Neuronal stem cell (in vitro differentiated cells): ENCODE results near the gene ANLN.

Experiments
- DNase-seq: peaks from one replicate; pipeline ENCODE4 v3.0.0-alpha.2; 2013; ENCODE audit warnings: low spot score
- H2AFZ ChIP-seq: one replicate; pipeline ENCODE4 v1.6.1; 2013; ENCODE audit warnings: mild to moderate bottlenecking, low read length, inconsistent platforms
- H2AK5ac ChIP-seq: 2 replicates; pipeline ENCODE4 v1.6.1; 2013; ENCODE audit warnings: low read depth, mild to moderate bottlenecking, inconsistent platforms, low read length, moderate library complexity, mixed read lengths
- H2BK120ac ChIP-seq: 2 replicates; pipeline ENCODE4 v1.6.1; 2013; ENCODE audit warnings: low read depth, mild to moderate bottlenecking, inconsistent platforms, low read length, moderate library complexity, mixed read lengths
- H2BK12ac ChIP-seq: one replicate; pipeline ENCODE4 v1.6.1; 2013; ENCODE audit warnings: low read length, inconsistent platforms
- H2BK15ac ChIP-seq: 2 replicates; pipeline ENCODE4 v1.6.1; 2013; ENCODE audit warnings: mild to moderate bottlenecking, low read length, inconsistent platforms, mixed read lengths
- H2BK5ac ChIP-seq: one replicate; pipeline ENCODE4 v1.6.1; 2013; ENCODE audit warnings: inconsistent platforms, mild to moderate bottlenecking, low read length, moderate library complexity
- H3K14ac ChIP-seq: one replicate; pipeline ENCODE4 v1.6.1; 2013; ENCODE audit warnings: low read length, inconsistent platforms
- H3K18ac ChIP-seq: 2 replicates; pipeline ENCODE4 v1.6.1; 2013; ENCODE audit warnings: low read length, inconsistent platforms
- H3K23ac ChIP-seq: 2 replicates; pipeline ENCODE4 v1.6.1; 2013; ENCODE audit warnings: low read depth, mild to moderate bottlenecking, mixed read lengths, low read length, inconsistent platforms; ENCODE audit not compliant: poor library complexity
- H3K27ac ChIP-seq: replicated peaks from 3 replicates; pipeline ENCODE4 v1.5.1; 2013; ENCODE audit warnings: low read length, inconsistent platforms
- H3K27me3 ChIP-seq, 3 experiments: 2 replicates each; pipeline ENCODE4 v1.6.1; 2013; ENCODE audit warnings: low read length in 3 of 3, mild to moderate bottlenecking in 2 of 3, inconsistent platforms in 1 of 3, low read depth in 1 of 3, mixed read lengths in 1 of 3, moderate library complexity in 1 of 3; ENCODE audit not compliant: control insufficient read depth in 3 of 3, insufficient read depth in 3 of 3
- H3K36me3 ChIP-seq, 2 donors: replicated peaks in 1 of 2; 2 replicates each; pipeline ENCODE4 v1.6.1; 2013; ENCODE audit warnings: low read length in 2 of 2; ENCODE audit not compliant: control insufficient read depth in 2 of 2, insufficient read depth in 2 of 2
- H3K4ac ChIP-seq: 2 replicates; pipeline ENCODE4 v1.6.1; 2013; ENCODE audit warnings: inconsistent platforms, mild to moderate bottlenecking, low read length, moderate library complexity
- H3K4me1 ChIP-seq, 2 donors: 1 replicate in 1 of 2; 2 replicates in 1 of 2; pipeline ENCODE4 v1.6.1; 2013; ENCODE audit warnings: low read length in 2 of 2, low read depth in 1 of 2; ENCODE audit not compliant: control insufficient read depth in 2 of 2, insufficient read depth in 1 of 2
- H3K4me2 ChIP-seq: one replicate; pipeline ENCODE4 v1.6.1; 2013; ENCODE audit warnings: mild to moderate bottlenecking, low read length, inconsistent platforms; ENCODE audit not compliant: insufficient read depth, poor library complexity, severe bottlenecking
- H3K4me3 ChIP-seq, 2 donors: 2 replicates each; pipeline ENCODE4 v1.5.1; 2013; ENCODE audit warnings: low read length in 2 of 2, mild to moderate bottlenecking in 2 of 2, inconsistent platforms in 1 of 2, moderate library complexity in 1 of 2
- H3K79me1 ChIP-seq: one replicate; pipeline ENCODE4 v1.6.1; 2013; ENCODE audit warnings: low read depth, mild to moderate bottlenecking, inconsistent platforms, low read length, moderate library complexity
- H3K9ac ChIP-seq: one replicate; pipeline ENCODE4 v1.6.1; 2013; ENCODE audit warnings: mild to moderate bottlenecking, low read depth, low read length, inconsistent platforms; ENCODE audit not compliant: poor library complexity
- H3K9me3 ChIP-seq, 2 donors: replicated peaks in 1 of 2; 2 replicates each; pipeline versions ENCODE3 to v1.6.1; 2013; ENCODE audit warnings: low read length in 2 of 2, mild to moderate bottlenecking in 2 of 2, inconsistent platforms in 1 of 2, low read depth in 1 of 2, mixed read lengths in 1 of 2, moderate library complexity in 1 of 2; ENCODE audit not compliant: control insufficient read depth in 2 of 2, insufficient read depth in 1 of 2
- H4K8ac ChIP-seq: one replicate; pipeline ENCODE4 v1.6.1; 2013; ENCODE audit warnings: low read depth, mild to moderate bottlenecking, inconsistent platforms, low read length, moderate library complexity
- H4K91ac ChIP-seq: one replicate; pipeline ENCODE4 v1.6.1; 2013; ENCODE audit warnings: low read length, low read depth, mild to moderate bottlenecking, inconsistent platforms; ENCODE audit not compliant: poor library complexity
- WGBS, 2 donors: extraction: QIAGEN DNeasy Blood & Tissue Kit; methylation state at CpG; one replicate each; pipeline ENCODE4 v1.1.7; 2013; ENCODE audit warnings: missing lambda C conversion rate in 2 of 2, mixed read lengths in 1 of 2; ENCODE audit not compliant: insufficient read length in 2 of 2, insufficient replicate concordance in 1 of 2; ENCODE audit errors: extremely low coverage in 2 of 2; 5-methylcytosine and 5-hydroxymethylcytosine counted together

ANLN gene

GRCh38 chr7:36438211-36438610, 48.5 kb downstream of the ANLN start:
- Histone ChIP-seq H3K14ac (no peak overlapping the region), H4K8ac (no peak overlapping the region), H2BK15ac (no peak overlapping the region), H3K9ac (no peak overlapping the region), H3K4ac (no peak overlapping the region), H2AK5ac (no peak overlapping the region), H3K4me3 (no peak overlapping the region), H3K36me3 (peaks cover 13 to 93% of the 10 kb centered on the region in 2 donors), H3K4me1 (peaks cover 0 to 2% of the 10 kb centered on the region in 2 donors), H3K27me3 (no peaks in the 10 kb centered on the region), H4K91ac (no peak overlapping the region), H3K79me1 (no peaks in the 10 kb centered on the region), H3K18ac (no peak overlapping the region), H2BK120ac (no peak overlapping the region), H2AFZ (no peak overlapping the region), H3K27ac (no peak overlapping the region), H2BK12ac (no peak overlapping the region), H2BK5ac (no peak overlapping the region), H3K23ac (no peak overlapping the region), H3K9me3 (no peaks in the 10 kb centered on the region), H3K4me2 (no peak overlapping the region)
- DNase-seq, result no peak
- WGBS, 2 donors, result no CpG with 5 or more reads among the region's 4 CpGs

GRCh38 chr7:36439624-36440023, 50.0 kb downstream of the ANLN start:
- Histone ChIP-seq H3K36me3 (peaks cover 9 to 93% of the 10 kb centered on the region in 2 donors), H2BK15ac (no peak overlapping the region)

GRCh38 chr7:36440880-36441279, 51.2 kb downstream of the ANLN start:
- Histone ChIP-seq H3K23ac (no peak overlapping the region), H3K4me1 (peaks cover 0 to 2% of the 10 kb centered on the region in 2 donors), H3K27ac (no peak overlapping the region), H4K8ac (no peak overlapping the region), H2AFZ (no peak overlapping the region), H3K4ac (no peak overlapping the region), H2AK5ac (no peak overlapping the region), H3K27me3 (no peaks in the 10 kb centered on the region), H3K9ac (no peak overlapping the region), H2BK5ac (no peak overlapping the region), H2BK120ac (no peak overlapping the region), H3K14ac (no peak overlapping the region), H3K9me3 (peaks cover 0 to 7% of the 10 kb centered on the region in 2 donors), H2BK15ac (no peak overlapping the region), H4K91ac (no peak overlapping the region), H3K79me1 (no peaks in the 10 kb centered on the region), H3K36me3 (peaks cover 11 to 96% of the 10 kb centered on the region in 2 donors), H3K4me2 (no peak overlapping the region), H3K18ac (no peak overlapping the region), H2BK12ac (no peak overlapping the region), H3K4me3 (no peak overlapping the region)
- DNase-seq, result no peak
- no CpG with 5 or more reads among the region's 3 CpGs for WGBS, 2 donors

More at GRCh38 chr7:36439624-36440023, 50.0 kb downstream of the ANLN start:
- Histone ChIP-seq H3K23ac (no peak overlapping the region), H3K9ac (no peak overlapping the region), H3K14ac (no peak overlapping the region), H2BK12ac (no peak overlapping the region), H4K91ac (no peak overlapping the region), H3K4ac (no peak overlapping the region), H3K27ac (no peak overlapping the region), H2AK5ac (no peak overlapping the region), H3K4me2 (no peak overlapping the region), H2BK120ac (no peak overlapping the region), H3K79me1 (no peaks in the 10 kb centered on the region), H2BK5ac (no peak overlapping the region), H3K4me1 (peaks cover 0 to 2% of the 10 kb centered on the region in 2 donors), H2AFZ (no peak overlapping the region), H3K9me3 (no peaks in the 10 kb centered on the region), H3K4me3 (no peak overlapping the region), H4K8ac (no peak overlapping the region), H3K27me3 (no peaks in the 10 kb centered on the region), H3K18ac (no peak overlapping the region)
- no peak for DNase-seq
- no CpG with 5 or more reads among the region's 2 CpGs for WGBS, 2 donors

DNA sequence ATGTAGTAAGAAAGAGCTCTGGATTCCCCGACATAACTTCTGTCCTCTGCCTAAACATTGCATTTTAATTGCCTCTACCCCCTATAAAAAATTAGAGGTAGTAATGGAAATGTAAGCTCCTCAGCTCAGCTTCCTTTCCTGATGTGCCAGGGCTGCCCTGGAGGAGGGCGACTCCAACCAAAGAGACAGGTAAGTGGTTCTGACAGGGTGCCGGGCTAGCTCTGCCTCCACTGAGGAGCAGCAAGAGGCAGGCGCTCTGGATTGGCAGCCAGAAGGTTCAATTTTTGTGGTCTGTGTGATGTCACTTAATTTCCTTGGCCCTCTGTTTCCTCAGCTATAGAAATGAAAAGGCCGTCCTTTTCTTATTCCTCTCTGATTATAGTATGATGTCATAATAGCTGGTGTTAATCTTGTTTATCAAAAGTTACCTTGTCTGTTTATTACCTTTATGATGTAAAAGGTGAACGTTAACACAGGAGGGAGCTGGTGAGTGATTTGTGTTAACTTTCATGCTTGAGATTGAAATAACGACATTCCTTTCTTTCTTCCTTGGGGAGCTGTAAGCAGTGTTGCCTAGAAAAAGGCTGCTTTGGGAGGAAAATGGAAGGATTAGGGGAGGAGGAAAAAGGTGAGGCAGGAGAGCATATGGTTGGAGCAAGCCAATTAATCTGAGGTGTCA, 51.8 kb downstream of the ANLN start:
- Histone ChIP-seq H3K4me3 (no peak overlapping the region), H2BK12ac (no peak overlapping the region), H3K4ac (no peak overlapping the region), H3K36me3 (peaks cover 14 to 96% of the 10 kb centered on the region in 2 donors), H3K14ac (no peak overlapping the region), H2BK5ac (no peak overlapping the region), H3K4me2 (peak overlapping the region; percentile 3), H3K27me3 (no peaks in the 10 kb centered on the region), H3K18ac (no peak overlapping the region), H3K79me1 (no peaks in the 10 kb centered on the region), H4K91ac (no peak overlapping the region), H3K23ac (no peak overlapping the region), H3K9me3 (peaks cover 0 to 13% of the 10 kb centered on the region in 2 donors), H2AK5ac (no peak overlapping the region), H3K4me1 (peaks cover 0 to 2% of the 10 kb centered on the region in 2 donors), H2AFZ (no peak overlapping the region), H3K27ac (no peak overlapping the region), H3K9ac (no peak overlapping the region), H2BK15ac (no peak overlapping the region), H2BK120ac (no peak overlapping the region), H4K8ac (no peak overlapping the region)
- WGBS, 2 donors, result no CpG with 5 or more reads among the region's 7 CpGs
- DNase-seq, result no peak
